Upper lobe of left lung (tissue), 4 donors: ENCODE results near the gene RHCE.
"Not testable (repeated sequence)": the region's sequence is repeated elsewhere in the genome, so short reads cannot be mapped to it uniquely, and the experiment has no call there.

ENCODE experiments used
- POLR2A ChIP-seq, 4 donors: fragments of 450-650 bp; IDR thresholded peaks; one replicate each; pipeline ENCODE4 v1.5.1; 2016 to 2017; ENCODE audit warnings: antibody characterized with exemption in 4 of 4, mild to moderate bottlenecking in 2 of 4
- POLR2AphosphoS5 ChIP-seq, 2 donors: sonication (generic); formaldehyde crosslinking; IDR thresholded peaks; one replicate each; pipeline ENCODE4 v1.5.1; 2017; ENCODE audit warnings: antibody characterized with exemption in 2 of 2
- TF ChIP-seq, protein P1 (sequence below), 6 experiments: fragments of 450-650 bp in 4 of 6; fragments of 200-600 bp in 2 of 6; sonication (generic) in 2 of 6; IDR thresholded peaks; one replicate each; pipeline ENCODE4 v1.5.1; 2016 to 2019; ENCODE audit warnings: antibody characterized with exemption in 6 of 6

GRCh38 chr1:25371757-25372156 is 48.9 kb downstream of the RHCE start:
- TF ChIP-seq, protein P1, sequence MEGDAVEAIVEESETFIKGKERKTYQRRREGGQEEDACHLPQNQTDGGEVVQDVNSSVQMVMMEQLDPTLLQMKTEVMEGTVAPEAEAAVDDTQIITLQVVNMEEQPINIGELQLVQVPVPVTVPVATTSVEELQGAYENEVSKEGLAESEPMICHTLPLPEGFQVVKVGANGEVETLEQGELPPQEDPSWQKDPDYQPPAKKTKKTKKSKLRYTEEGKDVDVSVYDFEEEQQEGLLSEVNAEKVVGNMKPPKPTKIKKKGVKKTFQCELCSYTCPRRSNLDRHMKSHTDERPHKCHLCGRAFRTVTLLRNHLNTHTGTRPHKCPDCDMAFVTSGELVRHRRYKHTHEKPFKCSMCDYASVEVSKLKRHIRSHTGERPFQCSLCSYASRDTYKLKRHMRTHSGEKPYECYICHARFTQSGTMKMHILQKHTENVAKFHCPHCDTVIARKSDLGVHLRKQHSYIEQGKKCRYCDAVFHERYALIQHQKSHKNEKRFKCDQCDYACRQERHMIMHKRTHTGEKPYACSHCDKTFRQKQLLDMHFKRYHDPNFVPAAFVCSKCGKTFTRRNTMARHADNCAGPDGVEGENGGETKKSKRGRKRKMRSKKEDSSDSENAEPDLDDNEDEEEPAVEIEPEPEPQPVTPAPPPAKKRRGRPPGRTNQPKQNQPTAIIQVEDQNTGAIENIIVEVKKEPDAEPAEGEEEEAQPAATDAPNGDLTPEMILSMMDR (IDR thresholded peaks at IDR 0.05): not testable (repeated sequence)
- not testable (repeated sequence) for TF ChIP-seq POLR2A, POLR2AphosphoS5 (IDR thresholded peaks at IDR 0.05)
